Measurements from ENCODE around the gene TMPRSS12.
"Not testable (repeated sequence)": the region's sequence is repeated elsewhere in the genome, so short reads cannot be mapped to it uniquely, and the experiment has no call there.

The TMPRSS12 gene

GRCh38 chr12:50842637-50843493, at the start of gene TMPRSS12:
TMPRSS12 (plus strand) TSS chr12:50842926; CDS start chr12:50842965, 39 bp downstream.
- no peak within 1 kb of the TSS for H3K27ac ChIP-seq

GRCh38 chr12:50799908-50800307, 42.8 kb upstream of the TMPRSS12 start:
- no peak overlapping the region for H3K27ac ChIP-seq

More at GRCh38 chr12:50842637-50843493, at the start of gene TMPRSS12:
- no peak for TF ChIP-seq CTCF (IDR thresholded peaks at IDR 0.05)
- TF ChIP-seq ZFX (IDR thresholded peaks at IDR 0.05; ENCODE audit: borderline replicate concordance): no peak

GRCh38 chr12:50803230-50803875, 39.4 kb upstream of the TMPRSS12 start:
- no peak overlapping the region for H3K27ac ChIP-seq
- no peak for TF ChIP-seq CTCF (IDR thresholded peaks at IDR 0.05)
- TF ChIP-seq ZFX (IDR thresholded peaks at IDR 0.05; ENCODE audit: borderline replicate concordance): no peak

More at GRCh38 chr12:50799908-50800307, 42.8 kb upstream of the TMPRSS12 start:
- no peak for TF ChIP-seq CTCF (IDR thresholded peaks at IDR 0.05)
- no peak for TF ChIP-seq ZFX (IDR thresholded peaks at IDR 0.05; ENCODE audit: borderline replicate concordance)

- H3K27ac ChIP-seq: no peak overlapping the region
- no peak for TF ChIP-seq CTCF (IDR thresholded peaks at IDR 0.05)
- TF ChIP-seq ZFX (IDR thresholded peaks at IDR 0.05; ENCODE audit: borderline replicate concordance): no peak
Measured at GRCh38 chr12:50806176-50806575, 36.5 kb upstream of the TMPRSS12 start.

- H3K27ac ChIP-seq: not testable (repeated sequence)
Measured at GRCh38 chr12:50809131-50809530, 33.6 kb upstream of the TMPRSS12 start.

GRCh38 chr12:50814921-50815320, 27.8 kb upstream of the TMPRSS12 start:
- H3K27ac ChIP-seq: not testable (repeated sequence)

GRCh38 chr12:50820177-50820576, 22.5 kb upstream of the TMPRSS12 start:
- TF ChIP-seq CTCF (IDR thresholded peaks at IDR 0.05) (no peak), ZFX (IDR thresholded peaks at IDR 0.05; ENCODE audit: borderline replicate concordance) (no peak)

GRCh38 chr12:50822082-50822481, 20.6 kb upstream of the TMPRSS12 start:
- no peak overlapping the region for H3K27ac ChIP-seq

More at GRCh38 chr12:50820177-50820576, 22.5 kb upstream of the TMPRSS12 start:
- no peak overlapping the region for H3K27ac ChIP-seq

GRCh38 chr12:50823724-50824123, 19.0 kb upstream of the TMPRSS12 start:
- H3K27ac ChIP-seq: not testable (repeated sequence)

More at GRCh38 chr12:50822082-50822481, 20.6 kb upstream of the TMPRSS12 start:
- TF ChIP-seq ZFX (IDR thresholded peaks at IDR 0.05; ENCODE audit: borderline replicate concordance) (no peak), CTCF (IDR thresholded peaks at IDR 0.05) (no peak)
